ENCODE measurements around the gene SLAMF8. TPM values are rescaled to one million over a fixed set of nuclear protein-coding genes. Genes with fewer than 3 reads are reported as not detected.

SLAMF8 gene
- total RNA-seq: not detected in 2 replicates

DNA sequence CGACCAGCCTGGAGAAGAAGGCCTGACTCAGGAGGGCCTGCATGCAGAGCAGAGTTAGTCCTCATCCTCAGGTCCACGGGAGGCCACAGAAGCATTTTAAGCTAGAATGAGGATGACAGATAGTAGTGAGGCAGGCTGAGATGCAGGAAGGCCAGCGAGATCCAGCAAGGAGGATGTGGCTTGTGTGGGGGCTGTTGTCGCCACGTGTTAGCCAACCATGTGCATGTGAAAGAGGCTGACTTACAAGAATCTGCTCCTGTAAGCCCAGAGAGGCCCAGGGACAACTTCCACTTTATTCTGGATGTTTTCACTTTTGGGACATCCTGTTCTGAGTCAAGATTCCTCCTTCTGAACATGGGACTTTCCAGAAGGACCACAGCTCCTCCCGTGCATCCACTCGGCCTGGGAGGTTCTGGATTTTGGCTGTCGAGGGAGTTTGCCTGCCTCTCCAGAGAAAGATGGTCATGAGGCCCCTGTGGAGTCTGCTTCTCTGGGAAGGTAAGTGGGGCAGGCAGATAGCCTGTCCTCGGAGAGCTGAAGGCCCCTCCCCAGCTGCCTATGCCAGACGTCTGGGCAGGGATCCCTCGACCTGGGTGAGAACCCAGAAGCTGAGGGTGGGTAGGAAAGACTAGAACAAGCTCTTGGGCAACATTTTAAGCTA is at the start of gene SLAMF8:
Gene SLAMF8 (plus strand): TSS at position 433 of the 661 bp plus-strand sequence. CDS start 26 bp downstream, at position 459.

DNA sequence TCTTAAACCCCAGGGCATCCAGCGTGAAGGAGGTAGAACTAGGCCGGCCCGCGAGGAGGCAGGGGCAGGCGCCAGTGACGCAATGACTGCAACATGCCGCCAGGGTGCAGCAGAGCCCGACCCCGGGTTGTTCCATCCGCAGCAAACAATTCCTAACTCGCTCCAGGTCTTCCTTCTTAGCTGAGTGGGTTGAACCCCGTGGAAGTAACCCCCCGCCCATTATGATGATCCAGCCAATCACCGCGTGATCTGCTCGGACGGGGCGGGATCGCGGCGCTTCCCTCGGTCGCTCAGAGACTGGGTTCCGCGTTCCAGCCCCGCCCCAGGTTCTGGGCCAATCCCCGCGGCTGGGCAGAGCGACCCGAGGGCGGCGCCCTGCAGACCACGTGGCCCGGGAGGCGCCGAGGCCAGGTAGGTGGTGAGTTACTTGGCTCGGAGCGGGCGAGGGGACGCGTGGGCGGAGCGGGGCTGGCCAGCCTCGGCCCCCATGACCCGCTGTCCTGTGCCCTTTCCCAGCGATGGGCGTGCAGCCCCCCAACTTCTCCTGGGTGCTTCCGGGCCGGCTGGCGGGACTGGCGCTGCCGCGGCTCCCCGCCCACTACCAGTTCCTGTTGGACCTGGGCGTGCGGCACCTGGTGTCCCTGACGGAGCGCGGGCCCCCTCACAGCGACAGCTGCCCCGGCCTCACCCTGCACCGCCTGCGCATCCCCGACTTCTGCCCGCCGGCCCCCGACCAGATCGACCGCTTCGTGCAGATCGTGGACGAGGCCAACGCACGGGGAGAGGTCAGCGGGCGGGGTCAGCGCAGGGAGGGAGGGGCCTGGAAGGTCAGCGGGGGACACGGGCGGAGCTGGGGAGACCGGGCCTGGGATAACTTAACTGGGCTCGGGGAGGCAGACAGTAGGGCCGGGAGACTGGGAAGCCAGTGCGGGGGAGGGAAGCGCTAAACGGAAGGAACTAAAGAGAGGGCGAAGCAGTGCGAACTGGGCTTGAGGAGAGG is 45.8 kb upstream of the SLAMF8 start, which contains the start of gene DUSP23:
Gene DUSP23 (plus strand): TSS at position 380 of the 1,000 bp plus-strand sequence. CDS start 139 bp downstream, at position 519.

DNA sequence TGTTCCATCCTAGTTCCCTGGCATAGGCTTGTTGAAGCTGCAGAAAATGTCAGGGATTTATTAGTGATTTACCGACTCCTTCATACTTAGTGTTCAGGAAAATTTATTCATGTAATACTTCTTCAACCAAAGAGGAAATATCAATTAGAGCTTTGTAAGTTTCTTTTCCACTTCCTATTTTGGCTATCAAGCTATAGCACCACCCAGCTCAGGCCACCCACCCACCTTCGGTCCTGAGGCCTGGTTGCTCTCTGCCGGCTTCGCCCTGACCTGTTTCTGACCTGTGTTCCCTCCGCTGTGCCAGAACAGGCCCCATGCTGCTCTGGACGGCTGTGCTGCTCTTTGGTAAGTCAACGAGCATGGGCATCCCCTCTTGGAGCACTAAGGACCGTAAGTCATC is 24.6 kb upstream of the SLAMF8 start, which contains the start of gene FCRL6:
Gene FCRL6 (plus strand): TSS at position 250 of the 400 bp plus-strand sequence. CDS start 65 bp downstream, at position 315.

DNA sequence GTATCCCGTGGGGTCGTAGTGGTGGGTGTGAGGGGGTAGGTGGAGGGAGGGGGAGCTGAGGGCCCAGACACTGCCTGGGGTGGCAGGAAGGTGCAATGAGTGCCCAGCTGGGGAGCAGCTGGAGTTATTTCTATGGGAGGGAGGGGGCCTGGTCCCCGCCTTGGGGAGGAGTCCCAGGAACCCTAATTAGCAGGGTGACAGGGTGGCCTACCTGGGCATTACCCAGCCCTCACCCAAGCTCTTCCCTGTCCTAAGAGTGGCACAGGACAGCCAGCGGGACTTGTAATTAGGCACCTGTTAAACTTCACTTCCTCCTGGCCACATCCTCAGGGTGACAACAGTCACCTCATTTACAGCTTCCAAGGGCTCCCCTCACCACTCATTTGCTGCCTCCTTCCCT is 35.9 kb downstream of the SLAMF8 start, which contains the start of gene VSIG8:
Gene VSIG8 (minus strand): TSS at position 101 of the 400 bp plus-strand sequence. CDS start 136 bp downstream, outside the sequence.

Other genes starting within 250 kb of the SLAMF8 start
- not detected in 2 replicates for gene APCS, start 239.0 kb upstream of the SLAMF8 start, total RNA-seq
- gene CRP, start 112.3 kb upstream of the SLAMF8 start, total RNA-seq: not detected in 2 replicates
- gene DUSP23, start 45.9 kb upstream of the SLAMF8 start, total RNA-seq: 15.1 and 15.8 TPM in 2 replicates
- not detected in 2 replicates for gene FCRL6, start 24.5 kb upstream of the SLAMF8 start, total RNA-seq
- gene VSIG8, start 35.8 kb downstream of the SLAMF8 start, total RNA-seq: not detected in 2 replicates
- gene CFAP45, start 73.3 kb downstream of the SLAMF8 start, total RNA-seq: 0.28 and 0.96 TPM in 2 replicates
- 160 and 484 TPM in 2 replicates for gene TAGLN2, start 98.6 kb downstream of the SLAMF8 start, total RNA-seq
- not detected in 2 replicates for gene IGSF9, start 118.7 kb downstream of the SLAMF8 start, total RNA-seq
- gene SLAMF9, start 127.4 kb downstream of the SLAMF8 start, total RNA-seq: 0.28 TPM in 1 of 2 replicates, not detected in the other
- 3.4 and 4.8 TPM in 2 replicates for gene PIGM, start 205.1 kb downstream of the SLAMF8 start, total RNA-seq
- gene KCNJ10, start 243.3 kb downstream of the SLAMF8 start, total RNA-seq: not detected in 2 replicates

Data from regular cardiac myocyte (primary cell).